Breast epithelium (tissue), 3 donors: ENCODE measurements around the gene SPTLC2.

ENCODE experiments used
- POLR2A ChIP-seq: fragments of 450-650 bp; IDR thresholded peaks from one replicate; pipeline ENCODE4 v1.6.1; 2016; ENCODE audit warnings: antibody characterized with exemption, mild to moderate bottlenecking, moderate library complexity
- TF ChIP-seq, protein P1 (sequence below), 3 donors: fragments of 450-650 bp; IDR thresholded peaks; one replicate each; pipeline ENCODE4 v1.5.1; 2016 to 2017; ENCODE audit warnings: antibody characterized with exemption in 3 of 3, mild to moderate bottlenecking in 3 of 3, moderate library complexity in 3 of 3

DNA sequence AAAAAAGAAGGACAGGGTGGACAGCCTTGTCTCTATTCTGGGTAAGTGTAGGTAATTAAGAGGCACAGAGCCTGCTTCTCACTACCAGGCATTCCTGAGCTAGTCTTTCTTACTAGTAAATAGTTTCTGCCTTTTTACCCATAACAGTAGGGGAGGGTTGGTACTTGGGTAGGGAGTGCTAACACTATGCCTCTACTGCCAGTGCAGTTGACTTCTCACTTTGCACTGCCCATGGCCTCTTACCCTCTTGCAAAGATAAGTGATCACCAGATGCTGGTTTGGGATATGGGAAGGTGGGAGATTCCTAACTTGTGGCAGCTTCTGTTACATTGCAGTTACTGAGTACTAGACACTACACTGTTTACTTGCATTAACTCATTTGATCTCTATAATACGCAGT, 146.9 kb downstream of the SPTLC2 start:
- TF ChIP-seq, protein P1, sequence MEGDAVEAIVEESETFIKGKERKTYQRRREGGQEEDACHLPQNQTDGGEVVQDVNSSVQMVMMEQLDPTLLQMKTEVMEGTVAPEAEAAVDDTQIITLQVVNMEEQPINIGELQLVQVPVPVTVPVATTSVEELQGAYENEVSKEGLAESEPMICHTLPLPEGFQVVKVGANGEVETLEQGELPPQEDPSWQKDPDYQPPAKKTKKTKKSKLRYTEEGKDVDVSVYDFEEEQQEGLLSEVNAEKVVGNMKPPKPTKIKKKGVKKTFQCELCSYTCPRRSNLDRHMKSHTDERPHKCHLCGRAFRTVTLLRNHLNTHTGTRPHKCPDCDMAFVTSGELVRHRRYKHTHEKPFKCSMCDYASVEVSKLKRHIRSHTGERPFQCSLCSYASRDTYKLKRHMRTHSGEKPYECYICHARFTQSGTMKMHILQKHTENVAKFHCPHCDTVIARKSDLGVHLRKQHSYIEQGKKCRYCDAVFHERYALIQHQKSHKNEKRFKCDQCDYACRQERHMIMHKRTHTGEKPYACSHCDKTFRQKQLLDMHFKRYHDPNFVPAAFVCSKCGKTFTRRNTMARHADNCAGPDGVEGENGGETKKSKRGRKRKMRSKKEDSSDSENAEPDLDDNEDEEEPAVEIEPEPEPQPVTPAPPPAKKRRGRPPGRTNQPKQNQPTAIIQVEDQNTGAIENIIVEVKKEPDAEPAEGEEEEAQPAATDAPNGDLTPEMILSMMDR (IDR thresholded peaks at IDR 0.05): no peak
- no peak for TF ChIP-seq POLR2A
